ENCODE results near the gene EFTUD2.

- TF ChIP-seq CTCF (conservative IDR thresholded peaks at IDR 0.05 in 1 of 2, IDR thresholded peaks at IDR 0.05 in 1 of 2; ENCODE audit: extremely low read depth in 1 of 2, insufficient read depth in 1 of 2, low read depth in 1 of 2, low read length in 2 of 2) (no peak), EZH2 (IDR thresholded peaks at IDR 0.05; ENCODE audit: borderline replicate concordance, low read length) (no peak)
Measured at GRCh38 chr17:44940317-44940716, 41.1 kb upstream of the EFTUD2 start.
